Ishikawa (cell line): ENCODE measurements around the gene DMXL2.
A peak's percentile ranks its signal among the peaks of the same experiment; 100 is the strongest.

Experiments used
- CEBPB ChIP-seq: IDR thresholded peaks from 2 replicates; pipeline ENCODE4 v1.6.1; 2012
- CREB1 ChIP-seq: IDR thresholded peaks from 2 replicates; pipeline ENCODE4 v1.6.1; 2012; ENCODE audit warnings: low read depth
- EGR1 ChIP-seq: IDR thresholded peaks from 2 replicates; pipeline ENCODE4 v1.6.1; 2012
- EP300 ChIP-seq: IDR thresholded peaks from 2 replicates; pipeline ENCODE4 v1.6.1; 2012; ENCODE audit warnings: borderline replicate concordance
- FOXM1 ChIP-seq: IDR thresholded peaks from 2 replicates; pipeline ENCODE4 v1.6.1; 2012; ENCODE audit warnings: low read depth, borderline replicate concordance
- NFIC ChIP-seq: IDR thresholded peaks from 2 replicates; pipeline ENCODE4 v1.6.1; 2012
- RAD21 ChIP-seq: IDR thresholded peaks from 2 replicates; pipeline ENCODE4 v1.6.1; 2012; ENCODE audit warnings: low read depth
- TAF1 ChIP-seq: IDR thresholded peaks from 2 replicates; pipeline ENCODE4 v1.6.1; 2012; ENCODE audit warnings: low read depth, mild to moderate bottlenecking
- TCF12 ChIP-seq: IDR thresholded peaks from 2 replicates; pipeline ENCODE4 v1.6.1; 2012; ENCODE audit warnings: low read depth
- TEAD4 ChIP-seq: IDR thresholded peaks from 2 replicates; pipeline ENCODE4 v1.6.1; 2012
- YY1 ChIP-seq: IDR thresholded peaks from 2 replicates; pipeline ENCODE4 v1.6.1; 2012; ENCODE audit warnings: low read depth
- ZBTB7A ChIP-seq: IDR thresholded peaks from 2 replicates; pipeline ENCODE4 v1.6.1; 2012; ENCODE audit warnings: low read depth
- TF ChIP-seq, protein P1 (sequence below): IDR thresholded peaks from 2 replicates; pipeline ENCODE4 v1.6.1; 2012
- TF ChIP-seq, protein P2 (sequence below): IDR thresholded peaks from 2 replicates; pipeline ENCODE4 v1.6.1; 2012; ENCODE audit warnings: low read depth, mild to moderate bottlenecking
- TF ChIP-seq, protein P3 (sequence below): IDR thresholded peaks from 2 replicates; pipeline ENCODE4 v1.6.1; 2012

The DMXL2 gene

DNA sequence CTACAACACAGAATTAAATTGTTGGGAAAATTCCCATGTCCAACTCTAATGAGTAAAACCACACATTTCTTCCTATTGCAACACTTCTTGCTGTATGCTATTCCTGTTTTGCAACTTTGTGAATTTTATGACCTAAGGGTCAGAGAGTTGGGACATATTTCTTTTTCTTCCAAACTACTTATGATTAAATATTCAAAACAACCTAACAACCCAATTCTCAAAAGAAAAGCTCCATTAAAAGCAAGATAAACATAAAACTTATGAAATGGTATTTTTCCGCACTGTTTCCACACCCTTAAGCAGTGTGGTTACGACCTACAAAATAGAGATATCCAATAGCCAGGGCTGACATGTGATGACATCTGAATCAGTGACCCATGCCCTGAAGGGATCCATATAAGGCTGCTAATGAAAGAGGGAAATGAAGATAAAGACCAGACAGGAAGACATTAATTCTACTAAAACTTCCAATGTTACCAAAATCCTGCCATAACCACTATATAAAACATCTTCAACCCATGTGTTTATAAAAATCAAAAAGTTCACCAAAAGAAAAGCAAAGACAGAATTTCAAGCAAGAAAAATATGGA, 45.6 kb downstream of the DMXL2 start:
- TF ChIP-seq CEBPB (peak; percentile 70), TEAD4 (no peak), TCF12 (no peak)

DNA sequence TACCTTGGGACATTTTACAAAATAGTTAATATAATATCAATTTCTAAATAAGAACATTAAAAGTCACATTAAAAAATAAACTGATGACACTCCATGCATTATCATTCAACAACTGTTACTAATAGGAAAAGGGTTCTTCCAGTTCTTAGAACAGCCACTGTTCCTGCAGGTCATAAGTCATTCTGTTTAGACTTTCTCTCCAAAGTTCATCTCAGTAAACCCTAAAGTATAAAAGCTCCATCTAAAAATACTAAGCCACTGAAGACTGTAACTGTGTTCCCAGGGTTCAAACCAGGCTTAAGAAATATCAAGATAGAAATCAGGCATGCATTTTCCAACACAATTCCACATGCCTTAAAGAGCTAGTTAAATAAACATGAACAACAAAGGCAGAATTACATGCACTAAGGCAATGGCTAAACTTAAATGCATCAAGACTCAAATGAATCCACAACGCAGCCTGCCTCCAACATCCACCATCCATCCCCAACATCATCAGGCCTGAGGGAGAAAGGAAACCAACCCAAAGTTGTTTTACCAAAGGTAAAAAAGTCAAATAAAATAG, 46.2 kb downstream of the DMXL2 start:
- no peak for TF ChIP-seq TAF1
- TF ChIP-seq RAD21, result no peak
- no peak for TF ChIP-seq CEBPB
- TF ChIP-seq YY1, result no peak
- no peak for TF ChIP-seq CREB1
- no peak for TF ChIP-seq EGR1
- TF ChIP-seq, protein P1, sequence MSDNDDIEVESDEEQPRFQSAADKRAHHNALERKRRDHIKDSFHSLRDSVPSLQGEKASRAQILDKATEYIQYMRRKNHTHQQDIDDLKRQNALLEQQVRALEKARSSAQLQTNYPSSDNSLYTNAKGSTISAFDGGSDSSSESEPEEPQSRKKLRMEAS, result no peak
- TF ChIP-seq, protein P2, sequence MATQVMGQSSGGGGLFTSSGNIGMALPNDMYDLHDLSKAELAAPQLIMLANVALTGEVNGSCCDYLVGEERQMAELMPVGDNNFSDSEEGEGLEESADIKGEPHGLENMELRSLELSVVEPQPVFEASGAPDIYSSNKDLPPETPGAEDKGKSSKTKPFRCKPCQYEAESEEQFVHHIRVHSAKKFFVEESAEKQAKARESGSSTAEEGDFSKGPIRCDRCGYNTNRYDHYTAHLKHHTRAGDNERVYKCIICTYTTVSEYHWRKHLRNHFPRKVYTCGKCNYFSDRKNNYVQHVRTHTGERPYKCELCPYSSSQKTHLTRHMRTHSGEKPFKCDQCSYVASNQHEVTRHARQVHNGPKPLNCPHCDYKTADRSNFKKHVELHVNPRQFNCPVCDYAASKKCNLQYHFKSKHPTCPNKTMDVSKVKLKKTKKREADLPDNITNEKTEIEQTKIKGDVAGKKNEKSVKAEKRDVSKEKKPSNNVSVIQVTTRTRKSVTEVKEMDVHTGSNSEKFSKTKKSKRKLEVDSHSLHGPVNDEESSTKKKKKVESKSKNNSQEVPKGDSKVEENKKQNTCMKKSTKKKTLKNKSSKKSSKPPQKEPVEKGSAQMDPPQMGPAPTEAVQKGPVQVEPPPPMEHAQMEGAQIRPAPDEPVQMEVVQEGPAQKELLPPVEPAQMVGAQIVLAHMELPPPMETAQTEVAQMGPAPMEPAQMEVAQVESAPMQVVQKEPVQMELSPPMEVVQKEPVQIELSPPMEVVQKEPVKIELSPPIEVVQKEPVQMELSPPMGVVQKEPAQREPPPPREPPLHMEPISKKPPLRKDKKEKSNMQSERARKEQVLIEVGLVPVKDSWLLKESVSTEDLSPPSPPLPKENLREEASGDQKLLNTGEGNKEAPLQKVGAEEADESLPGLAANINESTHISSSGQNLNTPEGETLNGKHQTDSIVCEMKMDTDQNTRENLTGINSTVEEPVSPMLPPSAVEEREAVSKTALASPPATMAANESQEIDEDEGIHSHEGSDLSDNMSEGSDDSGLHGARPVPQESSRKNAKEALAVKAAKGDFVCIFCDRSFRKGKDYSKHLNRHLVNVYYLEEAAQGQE, result no peak
- TF ChIP-seq FOXM1, result no peak
- TF ChIP-seq EP300, result no peak
- TF ChIP-seq TCF12, result no peak
- no peak for TF ChIP-seq NFIC
- no peak for TF ChIP-seq TEAD4
- TF ChIP-seq, protein P3, sequence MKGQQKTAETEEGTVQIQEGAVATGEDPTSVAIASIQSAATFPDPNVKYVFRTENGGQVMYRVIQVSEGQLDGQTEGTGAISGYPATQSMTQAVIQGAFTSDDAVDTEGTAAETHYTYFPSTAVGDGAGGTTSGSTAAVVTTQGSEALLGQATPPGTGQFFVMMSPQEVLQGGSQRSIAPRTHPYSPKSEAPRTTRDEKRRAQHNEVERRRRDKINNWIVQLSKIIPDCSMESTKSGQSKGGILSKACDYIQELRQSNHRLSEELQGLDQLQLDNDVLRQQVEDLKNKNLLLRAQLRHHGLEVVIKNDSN, result no peak
- TF ChIP-seq ZBTB7A, result no peak

DNA sequence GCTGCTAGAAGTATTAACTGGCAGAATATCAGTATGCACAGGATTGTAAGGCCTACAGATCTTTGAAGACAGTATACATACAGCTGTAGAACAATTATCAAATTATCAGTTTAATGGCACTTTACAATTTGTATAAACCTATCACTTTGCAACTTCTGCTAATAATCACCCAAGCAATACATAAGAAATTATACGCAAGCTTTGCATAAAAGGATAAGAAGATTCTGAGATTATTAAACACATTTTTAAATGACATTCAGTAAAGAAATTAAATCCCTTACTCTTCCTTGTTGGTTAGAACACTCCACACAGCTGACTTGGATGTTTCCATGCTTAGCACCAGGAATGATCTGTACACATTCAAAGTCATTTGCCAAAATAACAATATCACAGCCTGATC, 46.8 kb downstream of the DMXL2 start:
- no peak for TF ChIP-seq TEAD4
- TF ChIP-seq RAD21, result no peak
- TF ChIP-seq, protein P2, result no peak
- no peak for TF ChIP-seq TAF1
- TF ChIP-seq, protein P1, result no peak
- no peak for TF ChIP-seq CREB1
- TF ChIP-seq YY1, result no peak

DNA sequence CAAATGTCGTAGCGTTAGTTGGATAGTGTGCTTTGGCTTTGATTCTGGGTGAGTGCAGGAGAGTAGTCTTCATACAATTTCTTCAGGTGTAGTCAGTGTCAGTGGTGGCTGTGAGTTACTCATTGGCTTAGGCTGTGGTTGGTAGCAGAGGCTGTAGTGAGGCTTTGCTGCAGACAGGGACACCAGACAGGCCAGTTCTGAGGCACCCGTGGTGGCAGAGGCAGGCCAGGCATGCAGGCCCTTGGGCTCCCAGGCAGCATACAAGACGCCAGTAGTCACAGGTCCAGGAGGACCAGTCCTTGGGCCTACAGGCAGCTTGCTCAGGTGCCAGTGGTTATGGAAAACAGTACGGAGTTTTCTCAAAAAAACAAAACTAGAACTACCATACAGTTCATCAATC, 61.3 kb downstream of the DMXL2 start:
- TF ChIP-seq, protein P2, result no peak
- TF ChIP-seq TEAD4 (no peak), CREB1 (no peak), TCF12 (no peak), RAD21 (no peak), FOXM1 (no peak), CEBPB (no peak), TAF1 (no peak), ZBTB7A (no peak), NFIC (no peak), EP300 (no peak), YY1 (no peak), EGR1 (no peak)
- TF ChIP-seq, protein P1, result no peak
- TF ChIP-seq, protein P3, result no peak
